Keratinocyte (primary cell): ENCODE data around the gene RICTOR.

ENCODE experiments used
- EZH2 ChIP-seq: IDR thresholded peaks from one replicate; pipeline ENCODE4 v1.6.1; 2012; ENCODE audit warnings: inconsistent platforms, mild to moderate bottlenecking, low read length, moderate library complexity
- TF ChIP-seq, protein P1 (sequence below), 3 experiments: IDR thresholded peaks in 1 of 3; conservative IDR thresholded peaks in 1 of 3; optimal IDR thresholded peaks in 1 of 3; 2 replicates in 2 of 3; 3 replicates in 1 of 3; pipeline versions ENCODE3 to v1.5.1; 2011; ENCODE audit warnings: low read length in 3 of 3, mild to moderate bottlenecking in 3 of 3, moderate library complexity in 2 of 3, control low read depth in 1 of 3, inconsistent platforms in 1 of 3; ENCODE audit not compliant: insufficient read depth in 2 of 3; ENCODE audit errors: extremely low read depth in 1 of 3

DNA sequence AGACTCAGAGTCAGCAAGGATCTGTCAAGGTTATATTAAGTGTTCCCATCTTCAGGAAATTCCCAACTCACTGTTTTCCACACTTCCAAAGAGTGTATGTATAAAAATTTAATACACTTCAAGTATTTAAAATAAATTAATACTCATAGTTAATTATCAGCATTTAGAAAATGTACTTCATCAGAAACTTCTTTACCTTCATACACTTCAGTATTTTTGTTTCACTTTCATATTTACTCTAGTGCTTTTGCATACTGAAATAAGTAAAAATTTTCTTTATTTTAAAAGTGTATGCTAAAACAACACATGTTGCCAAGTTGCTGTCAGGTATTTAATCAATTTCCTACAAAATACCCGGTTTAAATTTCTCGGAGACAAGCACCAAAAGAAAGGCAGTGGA lies 16.5 kb downstream of the RICTOR start:
- TF ChIP-seq, protein P1, sequence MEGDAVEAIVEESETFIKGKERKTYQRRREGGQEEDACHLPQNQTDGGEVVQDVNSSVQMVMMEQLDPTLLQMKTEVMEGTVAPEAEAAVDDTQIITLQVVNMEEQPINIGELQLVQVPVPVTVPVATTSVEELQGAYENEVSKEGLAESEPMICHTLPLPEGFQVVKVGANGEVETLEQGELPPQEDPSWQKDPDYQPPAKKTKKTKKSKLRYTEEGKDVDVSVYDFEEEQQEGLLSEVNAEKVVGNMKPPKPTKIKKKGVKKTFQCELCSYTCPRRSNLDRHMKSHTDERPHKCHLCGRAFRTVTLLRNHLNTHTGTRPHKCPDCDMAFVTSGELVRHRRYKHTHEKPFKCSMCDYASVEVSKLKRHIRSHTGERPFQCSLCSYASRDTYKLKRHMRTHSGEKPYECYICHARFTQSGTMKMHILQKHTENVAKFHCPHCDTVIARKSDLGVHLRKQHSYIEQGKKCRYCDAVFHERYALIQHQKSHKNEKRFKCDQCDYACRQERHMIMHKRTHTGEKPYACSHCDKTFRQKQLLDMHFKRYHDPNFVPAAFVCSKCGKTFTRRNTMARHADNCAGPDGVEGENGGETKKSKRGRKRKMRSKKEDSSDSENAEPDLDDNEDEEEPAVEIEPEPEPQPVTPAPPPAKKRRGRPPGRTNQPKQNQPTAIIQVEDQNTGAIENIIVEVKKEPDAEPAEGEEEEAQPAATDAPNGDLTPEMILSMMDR (optimal IDR thresholded peaks at IDR 0.05 in 1 of 3, IDR thresholded peaks at IDR 0.05 in 1 of 3, conservative IDR thresholded peaks at IDR 0.05 in 1 of 3; ENCODE audit: extremely low read depth in 1 of 3, insufficient read depth in 2 of 3, low read length in 3 of 3) = no peak
- TF ChIP-seq EZH2 = no peak
